ENCODE data around the gene CYP19A1. TPM values are rescaled to one million over a fixed set of nuclear protein-coding genes. Genes with fewer than 3 reads are reported as not detected.

The CYP19A1 gene
- total and polyA plus RNA-seq, 8 donors: 0.18 to 2.7 (median 0.35) TPM; not detected in 5

- no peak for TF ChIP-seq CTCF (IDR thresholded peaks at IDR 0.05)
- TF ChIP-seq POLR2AphosphoS5 (IDR thresholded peaks at IDR 0.05): no peak
- TF ChIP-seq POLR2A (IDR thresholded peaks at IDR 0.05): no peak
- no peak for TF ChIP-seq EP300 (IDR thresholded peaks at IDR 0.05)
- peaks cover 10 to 20% (median 15%) of the 10 kb centered on the region in 4 donors for H3K4me1 ChIP-seq
- 93 to 97% (median 95%) methylated on average over 4 of the region's 4 CpGs for WGBS, 5 donors
- intact Hi-C loops (cut with DNase I; ENCODE audit: low total_unique reads): no loop called here
- H3K36me3 ChIP-seq: no peaks in the 10 kb centered on the region
- no peak overlapping the region for H3K4me3 ChIP-seq
- no peak overlapping the region for H3K27ac ChIP-seq
- DNase-seq: no peak
- no peaks in the 10 kb centered on the region for H3K9me3 ChIP-seq
- H3K27me3 ChIP-seq: peaks cover 0 to 31% (median 19%) of the 10 kb centered on the region in 3 donors
Observed at GRCh38 chr15:51343466-51343865, 5.1 kb upstream of the CYP19A1 start.

GRCh38 chr15:51342227-51342999 is 4.0 kb upstream of the CYP19A1 start:
- Histone ChIP-seq H3K9me3 (no peaks in the 10 kb centered on the region), H3K27ac (peak overlapping the region in 2 of 5 donors; percentile 28 to 31), H3K4me1 (peaks cover 10 to 23% (median 15%) of the 10 kb centered on the region in 4 donors), H3K4me3 (peak overlapping the region; percentile 40 to 51 (median 46)), H3K27me3 (peaks cover 0 to 31% (median 19%) of the 10 kb centered on the region in 3 donors), H3K36me3 (no peaks in the 10 kb centered on the region)
- WGBS, 5 donors: 50 to 72% (median 52%) methylated on average over 16 of the region's 16 CpGs
- no peak for DNase-seq
- intact Hi-C loops (cut with DNase I; ENCODE audit: low total_unique reads): no loop called here
- no peak for TF ChIP-seq EP300 (IDR thresholded peaks at IDR 0.05)

GRCh38 chr15:51341366-51342226 is 3.2 kb upstream of the CYP19A1 start, which contains the start of gene GLDN:
GLDN (plus strand) TSS chr15:51341655; CDS start chr15:51341685, 30 bp downstream.
- peak within 1 kb of the TSS; percentile 40 to 51 (median 46) for H3K4me3 ChIP-seq
- WGBS, 5 donors: 4 to 21% (median 8%) methylated on average over 14 to 76 of the region's 76 CpGs
- peaks cover 10 to 31% (median 15%) of the 10 kb centered on the region in 4 donors for H3K4me1 ChIP-seq
- intact Hi-C loops (cut with DNase I; ENCODE audit: low total_unique reads): no loop called here
- peaks cover 0 to 31% (median 19%) of the 10 kb centered on the region in 3 donors for H3K27me3 ChIP-seq
- no peaks in the 10 kb centered on the region for H3K9me3 ChIP-seq
- peak in 1 of 3 donors; percentile 24 for TF ChIP-seq POLR2AphosphoS5 (IDR thresholded peaks at IDR 0.05)
- TF ChIP-seq EP300 (IDR thresholded peaks at IDR 0.05): no peak
- no peaks in the 10 kb centered on the region for H3K36me3 ChIP-seq
- peak within 1 kb of the TSS in 2 of 5 donors; percentile 28 to 31 for H3K27ac ChIP-seq
- peak; percentile 52 to 63 for DNase-seq

GRCh38 chr15:51335538-51336410 is 2.6 kb downstream of the CYP19A1 start:
- H3K27me3 ChIP-seq: peaks cover 0 to 11% (median under 1%) of the 10 kb centered on the region in 3 donors
- H3K9me3 ChIP-seq: no peaks in the 10 kb centered on the region
- peak overlapping the region in 2 of 5 donors; percentile 34 to 49 for H3K27ac ChIP-seq
- TF ChIP-seq POLR2A (IDR thresholded peaks at IDR 0.05) (no peak), POLR2AphosphoS5 (IDR thresholded peaks at IDR 0.05) (peak in 1 of 3 donors; percentile 42)
- no peaks in the 10 kb centered on the region for H3K36me3 ChIP-seq
- 80 to 84% (median 82%) methylated on average over 9 of the region's 9 CpGs for WGBS, 5 donors
- H3K4me1 ChIP-seq: peaks cover 0 to 46% (median 5%) of the 10 kb centered on the region in 4 donors
- intact Hi-C loops (cut with DNase I; ENCODE audit: low total_unique reads): no loop called here
- DNase-seq: peak in 1 of 2 donors; percentile 16
- H3K4me3 ChIP-seq: no peak overlapping the region

GRCh38 chr15:51335087-51335486 is 3.3 kb downstream of the CYP19A1 start:
- 78 to 93% (median 90%) methylated on average over 5 of the region's 5 CpGs for WGBS, 5 donors
- no peak for DNase-seq
- Histone ChIP-seq H3K4me1 (peaks cover 0 to 46% (median 5%) of the 10 kb centered on the region in 4 donors), H3K27ac (no peak overlapping the region), H3K27me3 (peaks cover 0 to 4% (median 0%) of the 10 kb centered on the region in 3 donors), H3K4me3 (no peak overlapping the region), H3K9me3 (no peaks in the 10 kb centered on the region), H3K36me3 (no peaks in the 10 kb centered on the region)
- TF ChIP-seq POLR2AphosphoS5 (IDR thresholded peaks at IDR 0.05): no peak
- no peak for TF ChIP-seq CTCF (IDR thresholded peaks at IDR 0.05)
- TF ChIP-seq EP300 (IDR thresholded peaks at IDR 0.05): no peak
- TF ChIP-seq POLR2A (IDR thresholded peaks at IDR 0.05): no peak
- intact Hi-C loops (cut with DNase I; ENCODE audit: low total_unique reads): no loop called here
